Activated CD4-positive, alpha-beta T cell treated with anti-CD3 and anti-CD28 coated beads for 4 hours (primary cell): ENCODE measurements around the gene ME2.
"Not testable (repeated sequence)": the region's sequence is repeated elsewhere in the genome, so short reads cannot be mapped to it uniquely, and the experiment has no call there.

Source experiments
- DNase-seq, 2 donors: peaks; one replicate each; pipeline ENCODE4 v3.0.0-alpha.2; 2020

The ME2 gene

DNA sequence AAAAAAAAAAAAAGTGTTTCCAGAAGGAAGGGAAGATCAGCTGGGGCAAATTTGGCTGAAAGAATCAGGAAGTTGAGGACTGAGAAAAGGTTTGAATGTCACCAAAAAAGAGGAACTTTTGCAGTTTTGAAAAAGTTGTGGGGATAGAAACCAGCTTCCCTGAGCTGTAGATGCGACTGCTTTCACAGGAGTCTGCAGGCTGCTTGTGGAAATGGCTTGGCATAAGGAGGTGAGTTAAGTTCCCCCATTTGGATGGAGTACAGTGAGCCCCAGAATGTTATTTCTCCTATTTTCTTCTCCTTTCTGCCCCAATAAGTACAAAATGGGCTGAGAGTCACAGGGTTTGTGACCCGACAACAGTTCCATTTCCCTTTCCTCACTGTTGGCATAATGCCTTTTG, 16.5 kb upstream of the ME2 start:
- DNase-seq, result no peak

DNA sequence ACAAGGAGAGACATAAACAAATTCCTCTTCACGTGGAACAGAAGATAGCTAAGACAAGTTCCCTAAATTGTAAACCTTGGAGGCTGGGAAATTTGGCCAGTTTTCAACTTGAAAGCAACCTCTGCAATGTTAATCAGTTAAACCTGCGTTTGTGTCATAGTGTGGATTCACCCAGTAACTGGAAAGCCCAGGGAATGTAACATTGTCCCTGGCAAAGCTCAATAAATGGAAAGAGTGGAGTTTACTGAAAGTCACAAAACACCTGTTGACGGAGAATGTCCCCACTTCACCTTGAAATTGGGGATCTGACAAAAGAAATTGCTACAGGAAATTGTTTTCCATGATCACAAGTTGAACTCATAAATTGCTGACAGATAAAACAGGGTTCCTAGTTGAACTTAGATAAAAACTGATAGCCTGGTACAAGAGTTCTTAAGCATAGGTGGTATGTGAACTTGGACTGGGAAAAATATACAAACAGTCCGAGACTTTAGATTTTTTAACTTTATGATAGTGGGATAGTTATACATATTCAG, 15.0 kb upstream of the ME2 start:
- no peak for DNase-seq

DNA sequence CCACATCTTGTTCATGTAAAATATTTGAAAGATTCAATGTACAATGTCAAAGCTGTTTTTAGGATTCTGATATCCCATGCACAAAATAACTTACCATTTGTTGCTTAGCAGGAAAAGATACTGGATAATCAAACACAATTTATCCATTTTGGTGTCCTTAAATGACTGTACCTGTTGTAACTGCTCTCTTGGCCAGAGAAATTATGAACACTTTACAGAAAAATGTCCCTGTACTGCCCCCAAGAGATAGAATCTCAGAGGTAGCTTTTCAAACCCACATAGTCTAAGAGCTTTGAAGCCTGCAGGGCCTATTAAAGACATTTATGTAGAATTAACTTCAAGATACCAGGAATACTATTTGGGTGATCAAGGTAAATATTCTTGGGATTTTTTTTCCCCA, 12.2 kb upstream of the ME2 start:
- DNase-seq, result no peak

DNA sequence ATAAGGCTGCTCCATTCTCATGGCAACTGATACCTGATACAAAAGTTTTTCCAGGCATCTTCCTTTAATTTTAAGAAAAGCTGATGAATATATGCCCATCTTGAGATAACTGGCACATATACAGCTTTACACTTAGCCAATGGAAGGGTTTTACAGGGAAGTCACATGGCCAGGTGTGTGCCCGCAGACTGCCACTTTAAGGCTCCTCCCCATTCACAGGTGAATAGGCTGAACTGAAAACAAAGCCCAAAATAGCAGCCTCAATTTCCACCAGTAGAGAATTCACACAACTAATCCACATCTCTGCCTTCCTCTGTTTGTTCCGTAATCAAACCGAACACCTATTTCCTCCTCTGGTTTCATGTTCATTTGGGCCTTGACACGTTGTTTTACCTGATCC, 9.8 kb upstream of the ME2 start:
- no peak for DNase-seq

DNA sequence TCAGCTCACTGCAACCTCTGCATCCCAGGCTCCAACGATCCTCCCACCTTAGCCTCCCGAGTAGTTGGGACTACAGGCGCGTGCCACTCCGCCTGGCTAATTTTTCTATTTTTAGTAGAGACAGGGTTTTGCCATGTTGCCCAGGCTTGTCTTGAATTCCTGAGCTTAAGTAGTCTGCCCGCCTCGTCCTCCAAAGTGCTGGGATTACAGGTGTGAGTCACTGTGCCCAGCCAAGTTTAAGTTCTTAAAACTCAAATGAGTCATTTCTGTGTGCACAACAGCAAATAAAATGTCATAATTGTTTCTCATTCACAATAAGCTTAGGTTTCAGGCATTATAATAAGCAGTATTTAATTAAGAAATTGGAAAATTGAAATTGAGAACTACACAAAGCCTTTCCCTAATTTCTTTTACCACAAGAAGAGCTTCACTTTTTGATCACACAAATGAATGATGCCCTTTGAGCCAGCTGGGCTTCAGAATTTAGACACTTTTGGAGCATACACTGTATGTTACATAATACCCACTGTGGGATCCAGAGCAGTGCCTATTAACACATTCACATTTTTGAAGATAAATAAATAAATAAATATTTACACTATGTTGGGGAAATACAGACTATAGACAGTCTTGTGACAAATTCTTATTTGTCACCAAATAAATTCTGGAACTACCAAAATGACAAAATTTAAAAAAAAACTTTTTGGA, 8.6 kb upstream of the ME2 start:
- DNase-seq, result no peak

DNA sequence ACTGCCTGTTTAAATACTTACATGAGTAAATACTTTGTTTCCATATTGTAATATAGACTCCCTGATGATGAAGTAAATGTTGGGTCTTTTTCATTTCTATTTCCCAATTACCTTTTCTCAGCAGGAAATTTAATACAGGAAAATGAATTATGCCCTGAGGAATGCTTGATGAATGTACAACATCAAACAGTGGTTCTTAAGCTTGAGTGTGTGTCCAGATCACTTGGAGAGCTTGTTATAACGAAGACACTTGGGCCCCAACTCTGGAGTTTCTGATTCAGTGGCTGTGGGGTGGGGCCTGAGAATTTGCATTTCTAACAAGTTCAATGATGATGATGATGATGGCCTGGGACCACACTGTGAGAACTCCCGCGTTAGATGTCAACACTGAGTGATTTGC, 7.1 kb upstream of the ME2 start:
- DNase-seq, result no peak

DNA sequence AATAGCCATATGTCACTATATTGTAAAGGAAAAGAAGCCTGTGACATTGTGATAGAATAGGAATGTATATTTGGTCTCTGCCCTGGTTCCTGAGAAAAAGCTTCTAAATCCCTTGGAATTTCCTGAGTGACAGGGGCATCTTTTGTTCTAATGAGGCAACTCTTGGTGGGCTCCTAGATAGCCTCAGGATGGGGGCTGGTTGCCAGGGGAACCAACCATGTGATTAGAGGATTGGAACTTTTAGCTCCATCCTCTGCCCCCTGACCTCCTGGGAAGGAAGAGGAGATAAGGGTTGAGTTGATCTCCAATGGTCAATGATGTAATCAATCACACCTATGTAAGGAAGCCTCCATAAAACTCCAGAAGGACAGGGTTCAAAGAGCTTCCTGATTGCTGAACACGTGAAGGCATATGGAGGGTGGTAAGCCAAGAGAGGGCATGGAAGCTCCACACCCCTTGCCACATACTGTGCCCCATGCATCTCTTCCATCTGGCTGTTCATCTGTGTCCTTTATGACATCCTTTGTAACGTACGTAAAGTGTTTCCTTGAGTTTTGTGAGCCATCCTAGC, 2.9 kb upstream of the ME2 start:
- DNase-seq, result no peak

DNA sequence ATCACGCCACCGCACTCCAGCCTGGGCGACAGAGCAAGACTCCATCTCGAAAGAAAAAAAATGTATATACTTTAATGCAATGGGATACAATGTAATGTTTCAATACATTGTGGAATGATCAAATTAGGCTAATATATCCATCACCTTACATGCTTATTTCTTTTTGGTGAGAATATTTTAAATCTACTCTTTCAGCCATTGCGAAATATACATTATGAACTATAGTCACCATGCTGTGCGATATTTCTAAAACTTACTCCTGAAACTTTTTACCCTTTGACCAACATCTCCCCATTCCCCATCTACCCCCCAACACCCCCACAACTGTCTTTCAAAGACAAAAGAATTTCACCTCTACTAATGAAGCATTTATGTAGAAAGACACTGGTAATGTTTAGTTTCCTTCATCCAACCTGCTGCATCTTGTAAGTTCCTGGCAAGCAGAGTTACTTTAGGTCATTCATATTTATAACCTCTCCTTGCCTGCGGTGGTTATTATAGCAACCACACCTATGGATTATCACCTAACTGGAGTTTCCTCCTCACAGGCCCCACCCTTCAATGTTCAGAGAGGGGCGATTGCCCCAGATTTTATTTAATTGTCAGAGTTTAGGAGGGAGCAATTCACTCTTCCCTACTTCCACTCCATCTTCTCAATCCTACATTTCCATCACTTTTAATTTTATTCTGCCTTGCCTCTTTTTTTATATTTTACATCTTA, 1.2 kb upstream of the ME2 start:
- no peak for DNase-seq

DNA sequence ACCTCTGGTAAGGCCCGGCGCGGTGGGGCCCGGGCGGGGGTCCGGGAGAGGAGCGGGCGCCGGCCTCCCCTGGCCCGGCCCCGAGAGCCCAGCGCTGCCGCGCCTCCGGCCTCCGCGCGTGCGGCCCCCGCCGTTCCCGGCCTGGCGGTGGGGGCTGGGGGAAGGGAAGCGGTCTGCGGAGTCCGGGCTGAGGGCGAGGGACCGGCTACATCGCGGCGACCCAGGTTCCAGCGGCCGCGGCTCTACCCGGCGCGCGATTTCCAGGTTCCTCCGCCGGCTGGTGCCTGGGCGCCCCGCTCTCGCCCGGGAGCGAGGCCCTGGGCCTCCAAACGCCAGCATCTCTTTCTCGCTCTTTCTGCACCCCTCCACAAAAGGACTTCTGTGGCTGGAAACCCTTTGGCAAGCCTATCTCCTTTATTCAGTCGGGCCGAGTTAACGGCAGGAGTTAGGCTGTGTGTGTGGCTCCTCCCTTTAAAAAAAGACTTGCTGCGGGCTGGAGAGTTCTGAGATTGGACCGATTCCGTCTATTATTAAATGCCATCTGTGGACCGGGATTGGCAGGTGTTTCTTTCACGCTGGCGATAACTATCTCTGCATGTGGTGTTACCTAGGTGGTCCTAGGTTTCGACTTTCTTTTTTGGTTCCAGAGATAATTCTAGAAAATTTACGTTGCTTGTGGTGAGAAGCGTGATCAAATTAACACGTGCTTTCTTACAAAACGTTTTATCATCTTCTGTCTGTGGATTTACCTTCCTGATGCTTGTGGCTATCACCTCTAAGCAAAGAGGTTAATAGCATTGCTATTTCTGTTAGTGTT, 592 bp downstream of the ME2 start:
- peak; percentile 17 to 29 for DNase-seq

DNA sequence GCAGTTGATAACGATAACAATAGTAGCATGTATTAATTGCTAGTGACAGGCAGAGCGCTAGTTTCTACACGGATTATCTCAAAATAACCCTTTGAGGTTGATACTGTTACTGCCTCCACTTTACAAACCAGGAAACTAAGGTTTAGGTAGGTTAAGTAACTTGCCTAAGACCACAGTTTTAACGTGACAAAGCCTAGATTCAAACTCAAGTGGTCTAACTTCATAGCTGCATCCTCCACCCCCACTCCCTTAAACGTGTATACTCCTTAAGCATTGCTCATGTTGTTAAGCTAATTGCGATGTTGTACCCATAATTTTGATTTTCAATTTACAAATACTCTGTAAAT, 1.2 kb downstream of the ME2 start:
- DNase-seq, result no peak

DNA sequence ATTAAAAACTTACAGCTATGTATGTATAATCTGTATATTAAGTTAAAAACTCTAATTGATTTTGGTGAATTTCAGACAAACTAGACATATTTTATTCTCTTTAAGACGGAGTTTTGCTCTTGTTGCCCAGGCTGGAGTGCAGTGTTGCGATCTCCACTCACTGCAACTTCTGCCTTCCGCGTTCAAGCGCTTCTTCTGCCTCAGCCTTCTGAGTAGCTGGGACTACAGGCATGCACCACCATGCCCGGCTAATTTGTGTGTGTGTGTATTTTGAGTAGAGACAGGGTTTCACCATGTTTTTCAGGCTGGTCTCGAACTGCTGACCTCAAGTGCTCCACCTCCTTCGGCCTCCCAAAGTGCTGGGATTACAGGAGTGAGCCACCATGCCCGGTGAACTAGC, 2.0 kb downstream of the ME2 start:
- DNase-seq, result not testable (repeated sequence)

DNA sequence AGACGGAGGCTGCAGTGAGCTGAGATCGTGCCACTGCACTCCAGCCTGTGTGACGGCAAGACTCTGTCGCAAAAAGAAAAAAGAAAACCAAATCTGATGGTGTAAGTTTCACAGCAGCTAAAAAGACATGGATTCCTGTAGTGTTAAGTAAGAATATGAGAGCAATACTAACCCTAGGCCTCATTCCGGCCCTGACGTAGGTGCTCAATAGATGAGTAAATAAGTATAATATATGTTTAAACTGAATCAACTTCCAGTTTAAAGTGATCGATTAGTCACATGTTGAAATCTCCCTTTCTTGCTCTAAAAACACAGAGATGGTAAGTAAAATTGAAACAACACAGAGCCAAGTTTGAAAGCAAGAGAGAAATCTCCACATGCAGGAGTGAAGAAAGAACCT, 8.0 kb downstream of the ME2 start:
- DNase-seq, result no peak

DNA sequence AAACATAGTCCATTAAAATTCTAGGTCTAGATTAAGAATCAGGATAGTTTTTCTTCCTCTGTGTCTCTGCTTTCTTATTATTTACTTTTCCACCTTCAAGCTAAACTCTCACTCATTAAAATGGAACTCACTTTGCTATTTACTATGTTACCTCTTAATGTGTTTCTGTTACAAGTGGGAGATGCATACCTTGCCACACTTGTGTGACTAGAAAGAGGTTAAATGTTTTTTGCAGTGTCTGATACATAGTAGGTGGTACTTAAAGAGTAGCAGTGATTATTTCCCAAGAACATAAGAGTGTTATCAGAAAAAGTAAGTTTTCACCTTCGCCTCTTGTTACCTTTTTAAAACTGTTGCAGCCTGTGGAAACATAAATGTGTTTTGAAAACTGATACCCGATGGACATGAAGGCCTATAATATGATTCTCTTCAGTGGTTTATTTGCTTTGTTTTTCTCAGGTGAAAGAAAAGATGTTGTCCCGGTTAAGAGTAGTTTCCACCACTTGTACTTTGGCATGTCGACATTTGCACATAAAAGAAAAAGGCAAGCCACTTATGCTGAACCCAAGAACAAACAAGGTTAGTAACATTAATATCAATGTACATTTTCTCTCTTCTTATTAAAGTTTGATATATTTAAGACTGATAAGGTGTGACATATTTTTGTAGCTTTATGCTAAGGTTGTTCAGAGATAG, 16.6 kb downstream of the ME2 start:
- no peak for DNase-seq

DNA sequence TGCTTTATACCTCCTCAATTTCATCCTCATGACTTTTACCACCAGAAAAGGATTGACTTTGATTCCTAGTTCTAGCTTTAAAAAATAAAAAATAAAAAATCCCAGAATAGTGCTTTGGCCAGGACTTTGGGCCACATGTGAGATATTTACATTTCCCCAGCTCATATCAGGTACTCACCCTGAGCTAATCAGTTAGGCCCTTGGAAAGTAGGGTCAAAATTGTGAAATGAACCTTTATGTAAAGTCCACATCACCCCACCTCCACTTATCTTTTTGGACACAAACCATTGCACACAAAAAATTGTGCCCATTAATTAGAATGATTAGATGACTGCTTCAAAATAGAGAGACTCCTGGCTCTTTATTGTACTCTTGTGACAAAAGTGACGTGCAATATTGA, 17.2 kb downstream of the ME2 start:
- no peak for DNase-seq

DNA sequence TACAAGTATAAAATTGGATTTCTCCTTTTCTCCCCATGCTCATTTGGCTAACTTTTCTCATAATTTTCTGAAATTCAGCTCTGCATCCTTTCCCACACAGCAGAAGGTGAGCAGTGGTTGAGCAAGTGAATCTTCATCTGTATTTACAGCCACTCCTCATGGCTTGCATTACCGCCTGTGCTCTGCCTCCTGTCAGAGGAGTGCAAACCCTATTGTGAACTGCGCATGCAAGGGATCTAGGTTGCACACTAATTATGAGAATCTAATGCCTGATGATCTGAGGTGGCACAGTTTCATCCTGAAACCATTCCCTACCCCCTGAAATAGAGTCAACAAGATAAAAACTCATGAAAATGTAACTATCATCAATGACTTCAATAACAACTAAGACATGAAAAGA, 20.0 kb downstream of the ME2 start:
- no peak for DNase-seq

DNA sequence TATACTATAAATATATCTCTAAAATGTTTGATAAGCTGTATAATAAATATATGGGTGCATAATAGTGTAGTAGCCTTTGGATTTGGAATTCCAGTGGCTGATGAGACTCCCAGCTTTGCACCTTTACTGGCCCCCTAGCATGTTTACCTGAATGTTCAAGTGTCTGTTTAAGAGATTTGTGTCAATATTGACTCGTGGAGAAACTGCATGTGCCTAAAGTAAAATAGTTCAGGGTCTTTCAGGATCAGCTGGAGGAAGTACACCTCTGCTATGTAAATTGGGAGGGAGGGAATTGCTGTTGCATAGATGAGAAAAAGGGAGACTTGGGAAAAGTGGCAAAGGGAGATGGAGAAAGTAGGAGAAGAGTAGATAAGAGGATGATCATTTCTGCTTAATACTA, 23.9 kb downstream of the ME2 start:
- no peak for DNase-seq

DNA sequence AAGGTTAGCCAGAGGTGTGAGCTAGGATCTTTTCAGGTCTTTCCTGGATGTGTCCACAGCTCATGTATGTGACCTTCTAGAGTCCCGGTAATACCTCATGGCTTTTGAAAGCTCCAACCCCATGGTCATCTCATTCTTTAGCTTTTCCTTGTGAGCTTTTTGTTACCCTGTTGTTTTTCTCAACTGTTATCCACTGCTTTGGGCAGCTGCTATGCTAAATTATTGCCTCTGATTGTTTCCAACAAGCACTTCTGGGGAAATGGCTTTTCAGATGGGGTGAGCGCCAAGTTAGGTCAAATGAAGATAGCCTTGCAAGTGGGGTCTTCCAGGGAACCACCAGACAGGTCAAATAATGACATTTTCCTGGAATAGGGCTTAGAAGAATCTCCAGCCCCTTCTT, 27.9 kb downstream of the ME2 start:
- DNase-seq, result no peak

DNA sequence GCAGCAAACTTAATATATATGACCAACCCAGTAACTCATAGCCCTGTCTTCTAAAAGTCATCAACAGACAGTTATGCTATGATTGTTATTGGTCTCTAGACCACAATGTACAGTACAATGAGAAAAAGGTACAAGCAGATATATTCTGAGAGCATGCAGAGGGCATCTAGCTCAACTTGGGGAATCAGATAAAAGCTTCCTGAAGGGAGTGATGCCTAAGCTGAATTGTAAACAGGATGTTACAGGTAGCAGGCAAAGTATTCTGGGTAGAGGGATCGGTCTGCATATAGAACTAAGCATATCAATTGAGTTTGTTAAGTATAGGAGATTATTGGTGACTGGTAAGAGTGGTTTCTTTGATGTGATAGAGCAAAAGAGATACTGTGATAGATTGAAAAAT, 30.3 kb downstream of the ME2 start:
- DNase-seq, result no peak

DNA sequence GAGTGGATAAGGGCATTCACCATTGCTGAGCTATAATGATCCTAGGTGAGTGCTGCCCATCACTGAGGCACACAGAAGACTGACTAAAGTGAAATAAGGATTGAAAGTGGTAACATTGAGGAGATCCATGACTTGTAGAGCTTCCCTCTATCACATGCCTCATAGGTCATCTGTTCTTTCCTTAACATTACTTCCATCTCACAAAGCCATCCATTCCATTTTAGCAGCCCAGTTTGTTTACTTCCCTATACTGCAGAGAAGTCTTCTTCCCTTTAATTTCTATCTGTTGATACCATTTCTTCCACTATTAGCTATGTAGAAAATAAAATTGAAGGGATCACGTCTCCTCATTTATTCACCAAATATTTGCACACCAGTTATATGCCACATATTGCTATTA, 32.1 kb downstream of the ME2 start:
- DNase-seq, result no peak

DNA sequence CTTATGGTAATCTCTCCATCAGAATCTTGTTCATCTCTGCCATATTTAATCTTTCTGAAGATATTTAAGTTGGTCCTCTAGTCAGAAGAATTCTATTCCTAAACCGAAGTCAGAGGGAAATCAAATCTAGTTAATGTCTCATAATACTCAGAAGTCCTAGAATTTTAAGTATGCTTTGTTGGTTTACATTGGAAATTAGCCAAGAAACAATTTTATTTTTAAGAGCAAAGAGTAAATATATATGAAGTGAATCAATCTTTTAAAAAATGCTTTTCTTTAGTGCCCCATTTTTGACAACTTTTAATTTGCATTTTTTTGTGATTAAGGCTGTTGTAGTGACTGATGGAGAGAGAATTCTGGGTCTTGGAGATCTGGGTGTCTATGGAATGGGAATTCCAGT, 38.1 kb downstream of the ME2 start:
- DNase-seq, result no peak

DNA sequence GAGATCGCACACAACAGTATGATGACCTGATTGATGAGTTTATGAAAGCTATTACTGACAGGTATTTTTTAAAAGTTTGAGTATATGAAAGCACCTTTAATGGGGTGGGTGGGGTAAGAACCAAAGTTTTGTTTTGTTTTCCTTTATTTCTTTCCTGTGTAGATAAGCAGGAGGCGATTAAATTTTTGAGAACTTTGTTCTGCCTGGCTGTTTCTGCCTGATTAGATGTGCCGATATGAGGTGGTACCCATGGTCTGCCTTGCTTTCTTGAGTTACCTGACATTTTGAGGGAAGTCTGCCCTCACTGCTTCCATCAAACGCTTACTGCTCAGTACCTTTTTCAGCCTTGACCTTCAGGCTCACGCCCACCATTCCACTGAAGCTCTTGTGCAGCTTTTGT, 39.2 kb downstream of the ME2 start:
- no peak for DNase-seq

DNA sequence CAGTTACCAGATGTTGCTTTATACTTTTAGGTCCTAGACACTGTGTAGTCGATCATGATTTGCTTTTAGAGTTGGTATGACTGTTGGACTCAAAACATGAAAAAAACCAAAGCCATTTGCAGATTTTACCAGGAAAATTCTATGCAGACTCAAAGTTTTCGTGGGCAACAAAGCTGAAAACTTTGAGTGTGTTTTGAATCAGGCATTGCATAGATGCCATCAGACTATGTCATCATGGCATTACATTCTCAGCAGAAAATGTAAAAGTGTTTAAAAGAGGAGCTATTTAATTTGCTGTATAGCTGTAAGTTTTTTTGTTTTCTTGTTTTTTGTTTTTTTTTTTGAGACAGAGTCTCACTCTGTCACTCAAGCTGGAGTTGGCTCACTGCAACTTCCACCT, 45.5 kb downstream of the ME2 start:
- no peak for DNase-seq

DNA sequence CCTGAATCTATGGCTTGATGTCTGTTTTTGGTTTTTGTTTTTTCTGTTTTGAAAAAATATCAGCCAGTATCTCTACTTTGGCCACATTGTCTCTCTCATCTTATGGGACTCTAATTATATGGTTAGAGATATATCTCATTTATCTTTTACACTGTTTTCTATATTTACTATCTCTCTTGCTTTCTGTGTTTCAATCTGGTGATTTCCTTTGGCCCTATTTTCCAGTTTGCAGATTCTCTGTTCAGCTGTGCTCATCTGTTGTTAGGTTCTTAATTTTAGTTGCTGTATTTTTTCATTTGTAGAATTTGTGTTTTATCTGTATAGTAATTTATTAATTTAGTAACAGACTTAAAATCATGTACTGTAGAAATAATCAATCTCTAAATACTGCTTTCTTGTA, 47.6 kb downstream of the ME2 start:
- DNase-seq, result no peak
